ENCODE measurements around the gene CEP350. TPM values are rescaled to one million over a fixed set of nuclear protein-coding genes. Genes with fewer than 3 reads are reported as not detected.

Gene CEP350
- polyA plus RNA-seq, 1 of the 3 experiments (the other 2 are of a cell fraction) = 2.9 TPM

DNA sequence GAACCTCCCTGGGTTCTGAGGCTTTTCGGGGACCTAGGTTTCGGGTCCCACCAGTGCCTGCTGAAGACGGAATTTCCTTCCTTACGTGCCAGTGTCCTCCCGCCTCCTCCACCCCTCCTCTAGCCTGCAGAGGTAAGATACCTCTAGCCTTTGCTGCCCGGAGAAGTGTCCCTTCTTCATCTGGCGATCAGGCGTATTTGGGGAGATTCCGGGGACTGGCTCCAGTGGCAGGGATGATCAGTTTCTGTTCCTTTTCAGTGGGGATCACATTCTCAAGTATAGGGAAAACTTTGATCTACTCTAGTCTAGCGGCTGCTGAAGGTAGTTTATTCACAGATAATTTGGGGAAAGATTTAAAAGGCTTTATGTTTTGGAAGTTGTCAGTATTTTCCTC lies 674 bp downstream of the CEP350 start (continued):
- no peak; the same call in 1 of the 2 replicates for TF ChIP-seq CTCF (IDR thresholded peaks at IDR 0.05)
- no peak for TF ChIP-seq EZH2phosphoT487 (IDR thresholded peaks at IDR 0.05; ENCODE audit: borderline replicate concordance, low read depth)
- no peak for TF ChIP-seq YY1 (IDR thresholded peaks at IDR 0.05; ENCODE audit: low read depth)

- Histone ChIP-seq H3K9me3 (no peaks in the 10 kb centered on the region), H3F3A (replicated peaks; ENCODE audit: insufficient read depth) (peaks cover 7% of the 10 kb centered on the region), H3K4me3 (ENCODE audit: low read depth in 2 of 2, low read length in 1 of 2) (peak overlapping the region; percentile 91 to 98), H3K27ac (ENCODE audit: low read depth in 2 of 2, low read length in 1 of 2) (peak overlapping the region in 1 of 2 experiments; percentile 75; a peak in 2 of 4 replicates), H3K9ac (peak overlapping the region; percentile 94), H3K27me3 (ENCODE audit: insufficient read depth) (no peaks in the 10 kb centered on the region), H3K4me1 (ENCODE audit: control insufficient read depth in 1 of 2, insufficient read depth in 2 of 2, low read depth in 1 of 2, low read length in 1 of 2) (peaks cover 0 to 17% of the 10 kb centered on the region in 2 experiments; a peak in 3 of 4 replicates), H3K4me2 (peak overlapping the region; percentile 74), H3K36me3 (replicated peaks in 1 of 2; ENCODE audit: control insufficient read depth in 1 of 2, insufficient read depth in 2 of 2, low read length in 1 of 2) (no peaks in the 10 kb centered on the region), H3K9me2 (no peaks in the 10 kb centered on the region), H2AFZ (ENCODE audit: low read depth) (no peak overlapping the region), H4K20me1 (ENCODE audit: insufficient read depth) (peaks cover 17% of the 10 kb centered on the region), H3K79me2 (ENCODE audit: insufficient read depth) (peaks cover 59% of the 10 kb centered on the region)
- 4% methylated on average over 3 of the region's 3 CpGs for WGBS (ENCODE audit: low lambda C conversion rate)
- ChIA-PET CTCF (interaction anchor here (0.7 to 2.1 kb wide), 4 partner anchors 10 to 226 kb away, joined by 3 to 8 read pairs (median 4); no protein-coding TSS in a partner anchor), POLR2A (no interaction called here)
- DNase-seq = no peak
- no peak for TF ChIP-seq YY1 (IDR thresholded peaks at IDR 0.05; ENCODE audit: low read depth)
- no peak for TF ChIP-seq ELF1 (IDR thresholded peaks at IDR 0.05)
- TF ChIP-seq, protein P1, sequence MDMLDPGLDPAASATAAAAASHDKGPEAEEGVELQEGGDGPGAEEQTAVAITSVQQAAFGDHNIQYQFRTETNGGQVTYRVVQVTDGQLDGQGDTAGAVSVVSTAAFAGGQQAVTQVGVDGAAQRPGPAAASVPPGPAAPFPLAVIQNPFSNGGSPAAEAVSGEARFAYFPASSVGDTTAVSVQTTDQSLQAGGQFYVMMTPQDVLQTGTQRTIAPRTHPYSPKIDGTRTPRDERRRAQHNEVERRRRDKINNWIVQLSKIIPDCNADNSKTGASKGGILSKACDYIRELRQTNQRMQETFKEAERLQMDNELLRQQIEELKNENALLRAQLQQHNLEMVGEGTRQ (IDR thresholded peaks at IDR 0.05; ENCODE audit: borderline replicate concordance, low read depth, low read length) = no peak
- TF ChIP-seq RAD21 (IDR thresholded peaks at IDR 0.05; ENCODE audit: low read length) = no peak
These were observed 1.1 kb downstream of the CEP350 start for GRCh38 chr1:179955731-179956130.

- WGBS (ENCODE audit: low lambda C conversion rate) = 98% methylated on average over 3 of the region's 3 CpGs
- Histone ChIP-seq H3K36me3 (replicated peaks in 1 of 2; ENCODE audit: control insufficient read depth in 1 of 2, insufficient read depth in 2 of 2, low read length in 1 of 2) (no peaks in the 10 kb centered on the region), H4K20me1 (ENCODE audit: insufficient read depth) (peaks cover 24% of the 10 kb centered on the region), H3K9ac (no peak overlapping the region), H3K27ac (ENCODE audit: low read depth in 2 of 2, low read length in 1 of 2) (no peak overlapping the region), H3F3A (replicated peaks; ENCODE audit: insufficient read depth) (peaks cover 7% of the 10 kb centered on the region), H3K9me2 (no peaks in the 10 kb centered on the region), H2AFZ (ENCODE audit: low read depth) (no peak overlapping the region), H3K9me3 (no peaks in the 10 kb centered on the region), H3K27me3 (ENCODE audit: insufficient read depth) (no peaks in the 10 kb centered on the region), H3K4me2 (no peak overlapping the region), H3K79me2 (ENCODE audit: insufficient read depth) (peaks cover 85% of the 10 kb centered on the region), H3K4me1 (ENCODE audit: control insufficient read depth in 1 of 2, insufficient read depth in 2 of 2, low read depth in 1 of 2, low read length in 1 of 2) (peaks cover 0 to 17% of the 10 kb centered on the region in 2 experiments; a peak in 3 of 4 replicates), H3K4me3 (ENCODE audit: low read depth in 2 of 2, low read length in 1 of 2) (no peak overlapping the region)
- DNase-seq = no peak
- CTCF ChIA-PET = interaction anchor here (1.3 kb wide), 1 partner anchor 144 kb away, joined by 3 read pairs; no protein-coding TSS in a partner anchor
- POLR2A ChIA-PET = no interaction called here
- TF ChIP-seq, protein P2, sequence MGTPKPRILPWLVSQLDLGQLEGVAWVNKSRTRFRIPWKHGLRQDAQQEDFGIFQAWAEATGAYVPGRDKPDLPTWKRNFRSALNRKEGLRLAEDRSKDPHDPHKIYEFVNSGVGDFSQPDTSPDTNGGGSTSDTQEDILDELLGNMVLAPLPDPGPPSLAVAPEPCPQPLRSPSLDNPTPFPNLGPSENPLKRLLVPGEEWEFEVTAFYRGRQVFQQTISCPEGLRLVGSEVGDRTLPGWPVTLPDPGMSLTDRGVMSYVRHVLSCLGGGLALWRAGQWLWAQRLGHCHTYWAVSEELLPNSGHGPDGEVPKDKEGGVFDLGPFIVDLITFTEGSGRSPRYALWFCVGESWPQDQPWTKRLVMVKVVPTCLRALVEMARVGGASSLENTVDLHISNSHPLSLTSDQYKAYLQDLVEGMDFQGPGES (IDR thresholded peaks at IDR 0.05; ENCODE audit: low read depth, low read length) = no peak
- no peak for TF ChIP-seq TAF1 (IDR thresholded peaks at IDR 0.05; ENCODE audit: borderline replicate concordance, low read depth, low read length)
- no peak for TF ChIP-seq TEAD4 (IDR thresholded peaks at IDR 0.05; ENCODE audit: borderline replicate concordance, insufficient read depth)
- no peak for TF ChIP-seq CHD2 (IDR thresholded peaks at IDR 0.05; ENCODE audit: low read length, partially characterized antibody)
- no peak for TF ChIP-seq RFX5 (IDR thresholded peaks at IDR 0.05; ENCODE audit: low read length)
- TF ChIP-seq CTCF (IDR thresholded peaks at IDR 0.05) = no peak
- no peak for TF ChIP-seq FOXJ3 (CRISPR knock-in tag; IDR thresholded peaks at IDR 0.05)
- no peak for TF ChIP-seq SMC3 (IDR thresholded peaks at IDR 0.05; ENCODE audit: low read depth, low read length)
- no peak for TF ChIP-seq NFIC (IDR thresholded peaks at IDR 0.05; ENCODE audit: borderline replicate concordance)
- no peak for TF ChIP-seq RAD21 (IDR thresholded peaks at IDR 0.05; ENCODE audit: low read length)
- TF ChIP-seq, protein P3, sequence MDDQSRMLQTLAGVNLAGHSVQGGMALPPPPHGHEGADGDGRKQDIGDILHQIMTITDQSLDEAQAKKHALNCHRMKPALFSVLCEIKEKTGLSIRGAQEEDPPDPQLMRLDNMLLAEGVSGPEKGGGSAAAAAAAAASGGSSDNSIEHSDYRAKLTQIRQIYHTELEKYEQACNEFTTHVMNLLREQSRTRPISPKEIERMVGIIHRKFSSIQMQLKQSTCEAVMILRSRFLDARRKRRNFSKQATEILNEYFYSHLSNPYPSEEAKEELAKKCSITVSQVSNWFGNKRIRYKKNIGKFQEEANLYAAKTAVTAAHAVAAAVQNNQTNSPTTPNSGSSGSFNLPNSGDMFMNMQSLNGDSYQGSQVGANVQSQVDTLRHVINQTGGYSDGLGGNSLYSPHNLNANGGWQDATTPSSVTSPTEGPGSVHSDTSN (IDR thresholded peaks at IDR 0.05) = no peak
These were observed 3.7 kb downstream of the CEP350 start for GRCh38 chr1:179958359-179958758.

Data from SK-N-SH (cell line).